ENCODE results near the gene CTDSP2.
A peak's percentile ranks its signal among the peaks of the same experiment; 100 is the strongest.
"Not testable (repeated sequence)": the region's sequence is repeated elsewhere in the genome, so short reads cannot be mapped to it uniquely, and the experiment has no call there.

Gene CTDSP2

GRCh38 chr12:57868851-57869268 lies 22.3 kb upstream of the CTDSP2 start:
- no peak overlapping the region for H3K9ac ChIP-seq (ENCODE audit: low read depth, low read length)
- peaks cover 15% of the 10 kb centered on the region for H3K4me1 ChIP-seq (ENCODE audit: insufficient read depth, low read length)
- H3K36me3 ChIP-seq (ENCODE audit: insufficient read depth, low read length) = no peaks in the 10 kb centered on the region
- no peaks in the 10 kb centered on the region for H3K9me3 ChIP-seq (ENCODE audit: control insufficient read depth, insufficient read depth, low read length)

GRCh38 chr12:57868221-57868620 lies 21.7 kb upstream of the CTDSP2 start:
- Histone ChIP-seq H3K9me3 (ENCODE audit: control insufficient read depth, insufficient read depth, low read length) (no peaks in the 10 kb centered on the region), H3K9ac (ENCODE audit: low read depth, low read length) (no peak overlapping the region), H3K36me3 (ENCODE audit: insufficient read depth, low read length) (no peaks in the 10 kb centered on the region), H3K4me1 (ENCODE audit: insufficient read depth, low read length) (peaks cover 15% of the 10 kb centered on the region)

- no peaks in the 10 kb centered on the region for H3K36me3 ChIP-seq (ENCODE audit: insufficient read depth, low read length)
- no peaks in the 10 kb centered on the region for H3K9me3 ChIP-seq (ENCODE audit: control insufficient read depth, insufficient read depth, low read length)
- H3K4me1 ChIP-seq (ENCODE audit: insufficient read depth, low read length) = peaks cover 23% of the 10 kb centered on the region
- H3K9ac ChIP-seq (ENCODE audit: low read depth, low read length) = no peak overlapping the region
Measured at GRCh38 chr12:57866308-57867019, 19.9 kb upstream of the CTDSP2 start.

- H3K9me3 ChIP-seq (ENCODE audit: control insufficient read depth, insufficient read depth, low read length) = no peaks in the 10 kb centered on the region
- no peaks in the 10 kb centered on the region for H3K36me3 ChIP-seq (ENCODE audit: insufficient read depth, low read length)
- peak overlapping the region; percentile 51 for H3K9ac ChIP-seq (ENCODE audit: low read depth, low read length)
- peaks cover 23% of the 10 kb centered on the region for H3K4me1 ChIP-seq (ENCODE audit: insufficient read depth, low read length)
Measured at GRCh38 chr12:57865084-57865751, 18.7 kb upstream of the CTDSP2 start.

- Histone ChIP-seq H3K4me1 (ENCODE audit: insufficient read depth, low read length) (peaks cover 22% of the 10 kb centered on the region), H3K9me3 (ENCODE audit: control insufficient read depth, insufficient read depth, low read length) (no peaks in the 10 kb centered on the region), H3K36me3 (ENCODE audit: insufficient read depth, low read length) (no peaks in the 10 kb centered on the region), H3K9ac (ENCODE audit: low read depth, low read length) (peak overlapping the region; percentile 51; the same call in 1 of the 2 replicates)
Measured at GRCh38 chr12:57864442-57865083, 18.0 kb upstream of the CTDSP2 start.

- H3K9me3 ChIP-seq (ENCODE audit: control insufficient read depth, insufficient read depth, low read length) = no peaks in the 10 kb centered on the region
- no peak overlapping the region for H3K9ac ChIP-seq (ENCODE audit: low read depth, low read length)
- peaks cover 15% of the 10 kb centered on the region for H3K4me1 ChIP-seq (ENCODE audit: insufficient read depth, low read length)
- no peaks in the 10 kb centered on the region for H3K36me3 ChIP-seq (ENCODE audit: insufficient read depth, low read length)
Measured at GRCh38 chr12:57863676-57864075, 17.1 kb upstream of the CTDSP2 start.

- H3K9ac ChIP-seq (ENCODE audit: low read depth, low read length) = no peak overlapping the region
- no peaks in the 10 kb centered on the region for H3K9me3 ChIP-seq (ENCODE audit: control insufficient read depth, insufficient read depth, low read length)
- H3K4me1 ChIP-seq (ENCODE audit: insufficient read depth, low read length) = peaks cover 15% of the 10 kb centered on the region
- H3K36me3 ChIP-seq (ENCODE audit: insufficient read depth, low read length) = no peaks in the 10 kb centered on the region
Measured at GRCh38 chr12:57861967-57862366, 15.4 kb upstream of the CTDSP2 start.

GRCh38 chr12:57860883-57861282 lies 14.4 kb upstream of the CTDSP2 start:
- H3K9me3 ChIP-seq (ENCODE audit: control insufficient read depth, insufficient read depth, low read length); H3K36me3 ChIP-seq (ENCODE audit: insufficient read depth, low read length); H3K9ac ChIP-seq (ENCODE audit: low read depth, low read length): not testable (repeated sequence)
- peaks cover 15% of the 10 kb centered on the region for H3K4me1 ChIP-seq (ENCODE audit: insufficient read depth, low read length)

- peaks cover 9% of the 10 kb centered on the region for H3K4me1 ChIP-seq (ENCODE audit: insufficient read depth, low read length)
Measured at GRCh38 chr12:57859121-57859520, 12.6 kb upstream of the CTDSP2 start.

GRCh38 chr12:57858123-57858522 lies 11.6 kb upstream of the CTDSP2 start:
- H3K36me3 ChIP-seq (ENCODE audit: insufficient read depth, low read length); H3K9ac ChIP-seq (ENCODE audit: low read depth, low read length); H3K9me3 ChIP-seq (ENCODE audit: control insufficient read depth, insufficient read depth, low read length): not testable (repeated sequence)
- peaks cover 13% of the 10 kb centered on the region for H3K4me1 ChIP-seq (ENCODE audit: insufficient read depth, low read length)

More at GRCh38 chr12:57859121-57859520, 12.6 kb upstream of the CTDSP2 start:
- Histone ChIP-seq H3K9ac (ENCODE audit: low read depth, low read length) (no peak overlapping the region), H3K9me3 (ENCODE audit: control insufficient read depth, insufficient read depth, low read length) (no peaks in the 10 kb centered on the region), H3K36me3 (ENCODE audit: insufficient read depth, low read length) (no peaks in the 10 kb centered on the region)

GRCh38 chr12:57854965-57855364 lies 8.4 kb upstream of the CTDSP2 start:
- Histone ChIP-seq H3K36me3 (ENCODE audit: insufficient read depth, low read length) (no peaks in the 10 kb centered on the region), H3K9me3 (ENCODE audit: control insufficient read depth, insufficient read depth, low read length) (no peaks in the 10 kb centered on the region), H3K4me1 (ENCODE audit: insufficient read depth, low read length) (peaks cover 16% of the 10 kb centered on the region), H3K9ac (ENCODE audit: low read depth, low read length) (no peak overlapping the region)

GRCh38 chr12:57853864-57854556 lies 7.5 kb upstream of the CTDSP2 start:
- Histone ChIP-seq H3K9me3 (ENCODE audit: control insufficient read depth, insufficient read depth, low read length) (no peaks in the 10 kb centered on the region), H3K36me3 (ENCODE audit: insufficient read depth, low read length) (no peaks in the 10 kb centered on the region), H3K4me1 (ENCODE audit: insufficient read depth, low read length) (peaks cover 16% of the 10 kb centered on the region), H3K9ac (ENCODE audit: low read depth, low read length) (no peak overlapping the region)

GRCh38 chr12:57852620-57853500 lies 6.3 kb upstream of the CTDSP2 start:
- H3K4me1 ChIP-seq (ENCODE audit: insufficient read depth, low read length) = peaks cover 20% of the 10 kb centered on the region
- peak overlapping the region; percentile 57 for H3K9ac ChIP-seq (ENCODE audit: low read depth, low read length)
- no peaks in the 10 kb centered on the region for H3K9me3 ChIP-seq (ENCODE audit: control insufficient read depth, insufficient read depth, low read length)
- H3K36me3 ChIP-seq (ENCODE audit: insufficient read depth, low read length) = no peaks in the 10 kb centered on the region

GRCh38 chr12:57852200-57852599 lies 5.7 kb upstream of the CTDSP2 start:
- H3K4me1 ChIP-seq (ENCODE audit: insufficient read depth, low read length) = peaks cover 22% of the 10 kb centered on the region
- H3K36me3 ChIP-seq (ENCODE audit: insufficient read depth, low read length) = no peaks in the 10 kb centered on the region
- peak overlapping the region; percentile 57 for H3K9ac ChIP-seq (ENCODE audit: low read depth, low read length)
- H3K9me3 ChIP-seq (ENCODE audit: control insufficient read depth, insufficient read depth, low read length) = no peaks in the 10 kb centered on the region

All from ES-I3 (cell line).